DMS153 (cell line): ENCODE results near the gene RUBCNL.
A peak's percentile ranks its signal among the peaks of the same experiment; 100 is the strongest.
"Not testable (repeated sequence)": the region's sequence is repeated elsewhere in the genome, so short reads cannot be mapped to it uniquely, and the experiment has no call there.

Experiments
- DNase-seq: peaks from one replicate; lab custom pipeline; 2025; lab: John Stamatoyannopoulos, UW

RUBCNL gene

GRCh38 chr13:46373623-46374022 lies 13.4 kb downstream of the RUBCNL start:
- DNase-seq: no peak

- DNase-seq: not testable (repeated sequence)
These were observed 14.1 kb downstream of the RUBCNL start for GRCh38 chr13:46372938-46373337.

GRCh38 chr13:46372071-46372470 lies 15.0 kb downstream of the RUBCNL start:
- no peak for DNase-seq

GRCh38 chr13:46369506-46370277 lies 17.4 kb downstream of the RUBCNL start:
- DNase-seq: no peak

GRCh38 chr13:46367617-46368327 lies 19.3 kb downstream of the RUBCNL start:
- no peak for DNase-seq

- no peak for DNase-seq
These were observed 25.6 kb downstream of the RUBCNL start for GRCh38 chr13:46361276-46361934.

- no peak for DNase-seq
These were observed 26.4 kb downstream of the RUBCNL start for GRCh38 chr13:46360604-46361003.

GRCh38 chr13:46359714-46360113 lies 27.3 kb downstream of the RUBCNL start:
- no peak for DNase-seq

- DNase-seq: no peak
These were observed 31.0 kb downstream of the RUBCNL start for GRCh38 chr13:46355901-46356590.

GRCh38 chr13:46355088-46355468 lies 32.0 kb downstream of the RUBCNL start:
- no peak for DNase-seq

GRCh38 chr13:46354156-46355087 lies 32.6 kb downstream of the RUBCNL start:
- DNase-seq: no peak

- DNase-seq: no peak
These were observed 34.2 kb downstream of the RUBCNL start for GRCh38 chr13:46352805-46353204.

GRCh38 chr13:46350003-46350402 lies 37.0 kb downstream of the RUBCNL start:
- no peak for DNase-seq

GRCh38 chr13:46348961-46349360 lies 38.1 kb downstream of the RUBCNL start:
- DNase-seq: no peak

GRCh38 chr13:46347277-46347676 lies 39.8 kb downstream of the RUBCNL start:
- no peak for DNase-seq

- no peak for DNase-seq
These were observed 41.2 kb downstream of the RUBCNL start for GRCh38 chr13:46345866-46346265.

GRCh38 chr13:46345398-46345797 lies 41.7 kb downstream of the RUBCNL start:
- DNase-seq: no peak

GRCh38 chr13:46343279-46343994 lies 43.6 kb downstream of the RUBCNL start:
- no peak for DNase-seq

- no peak for DNase-seq
These were observed 44.5 kb downstream of the RUBCNL start for GRCh38 chr13:46342538-46342937.

GRCh38 chr13:46341112-46341711 lies 45.8 kb downstream of the RUBCNL start:
- peak; percentile 15 for DNase-seq
